Neuronal stem cell (in vitro differentiated cells): ENCODE measurements around the gene SUCLA2.

Source experiments
- DNase-seq: peaks from one replicate; pipeline ENCODE4 v3.0.0-alpha.2; 2013; ENCODE audit warnings: low spot score
- H2AFZ ChIP-seq: one replicate; pipeline ENCODE4 v1.6.1; 2013; ENCODE audit warnings: mild to moderate bottlenecking, low read length, inconsistent platforms
- H2AK5ac ChIP-seq: 2 replicates; pipeline ENCODE4 v1.6.1; 2013; ENCODE audit warnings: low read depth, mild to moderate bottlenecking, inconsistent platforms, low read length, moderate library complexity, mixed read lengths
- H2BK120ac ChIP-seq: 2 replicates; pipeline ENCODE4 v1.6.1; 2013; ENCODE audit warnings: low read depth, mild to moderate bottlenecking, inconsistent platforms, low read length, moderate library complexity, mixed read lengths
- H2BK12ac ChIP-seq: one replicate; pipeline ENCODE4 v1.6.1; 2013; ENCODE audit warnings: low read length, inconsistent platforms
- H2BK15ac ChIP-seq: 2 replicates; pipeline ENCODE4 v1.6.1; 2013; ENCODE audit warnings: mild to moderate bottlenecking, low read length, inconsistent platforms, mixed read lengths
- H2BK5ac ChIP-seq: one replicate; pipeline ENCODE4 v1.6.1; 2013; ENCODE audit warnings: inconsistent platforms, mild to moderate bottlenecking, low read length, moderate library complexity
- H3K14ac ChIP-seq: one replicate; pipeline ENCODE4 v1.6.1; 2013; ENCODE audit warnings: low read length, inconsistent platforms
- H3K18ac ChIP-seq: 2 replicates; pipeline ENCODE4 v1.6.1; 2013; ENCODE audit warnings: low read length, inconsistent platforms
- H3K23ac ChIP-seq: 2 replicates; pipeline ENCODE4 v1.6.1; 2013; ENCODE audit warnings: low read depth, mild to moderate bottlenecking, mixed read lengths, low read length, inconsistent platforms; ENCODE audit not compliant: poor library complexity
- H3K27ac ChIP-seq: replicated peaks from 3 replicates; pipeline ENCODE4 v1.5.1; 2013; ENCODE audit warnings: low read length, inconsistent platforms
- H3K27me3 ChIP-seq, 3 experiments: 2 replicates each; pipeline ENCODE4 v1.6.1; 2013; ENCODE audit warnings: low read length in 3 of 3, mild to moderate bottlenecking in 2 of 3, inconsistent platforms in 1 of 3, low read depth in 1 of 3, mixed read lengths in 1 of 3, moderate library complexity in 1 of 3; ENCODE audit not compliant: control insufficient read depth in 3 of 3, insufficient read depth in 3 of 3
- H3K36me3 ChIP-seq, 2 donors: replicated peaks in 1 of 2; 2 replicates each; pipeline ENCODE4 v1.6.1; 2013; ENCODE audit warnings: low read length in 2 of 2; ENCODE audit not compliant: control insufficient read depth in 2 of 2, insufficient read depth in 2 of 2
- H3K4ac ChIP-seq: 2 replicates; pipeline ENCODE4 v1.6.1; 2013; ENCODE audit warnings: inconsistent platforms, mild to moderate bottlenecking, low read length, moderate library complexity
- H3K4me1 ChIP-seq, 2 donors: 1 replicate in 1 of 2; 2 replicates in 1 of 2; pipeline ENCODE4 v1.6.1; 2013; ENCODE audit warnings: low read length in 2 of 2, low read depth in 1 of 2; ENCODE audit not compliant: control insufficient read depth in 2 of 2, insufficient read depth in 1 of 2
- H3K4me2 ChIP-seq: one replicate; pipeline ENCODE4 v1.6.1; 2013; ENCODE audit warnings: mild to moderate bottlenecking, low read length, inconsistent platforms; ENCODE audit not compliant: insufficient read depth, poor library complexity, severe bottlenecking
- H3K4me3 ChIP-seq, 2 donors: 2 replicates each; pipeline ENCODE4 v1.5.1; 2013; ENCODE audit warnings: low read length in 2 of 2, mild to moderate bottlenecking in 2 of 2, inconsistent platforms in 1 of 2, moderate library complexity in 1 of 2
- H3K79me1 ChIP-seq: one replicate; pipeline ENCODE4 v1.6.1; 2013; ENCODE audit warnings: low read depth, mild to moderate bottlenecking, inconsistent platforms, low read length, moderate library complexity
- H3K9ac ChIP-seq: one replicate; pipeline ENCODE4 v1.6.1; 2013; ENCODE audit warnings: mild to moderate bottlenecking, low read depth, low read length, inconsistent platforms; ENCODE audit not compliant: poor library complexity
- H3K9me3 ChIP-seq, 2 donors: replicated peaks in 1 of 2; 2 replicates each; pipeline versions ENCODE3 to v1.6.1; 2013; ENCODE audit warnings: low read length in 2 of 2, mild to moderate bottlenecking in 2 of 2, inconsistent platforms in 1 of 2, low read depth in 1 of 2, mixed read lengths in 1 of 2, moderate library complexity in 1 of 2; ENCODE audit not compliant: control insufficient read depth in 2 of 2, insufficient read depth in 1 of 2
- H4K8ac ChIP-seq: one replicate; pipeline ENCODE4 v1.6.1; 2013; ENCODE audit warnings: low read depth, mild to moderate bottlenecking, inconsistent platforms, low read length, moderate library complexity
- H4K91ac ChIP-seq: one replicate; pipeline ENCODE4 v1.6.1; 2013; ENCODE audit warnings: low read length, low read depth, mild to moderate bottlenecking, inconsistent platforms; ENCODE audit not compliant: poor library complexity
- WGBS, 2 donors: extraction: QIAGEN DNeasy Blood & Tissue Kit; methylation state at CpG; one replicate each; pipeline ENCODE4 v1.1.7; 2013; ENCODE audit warnings: missing lambda C conversion rate in 2 of 2, mixed read lengths in 1 of 2; ENCODE audit not compliant: insufficient read length in 2 of 2, insufficient replicate concordance in 1 of 2; ENCODE audit errors: extremely low coverage in 2 of 2; 5-methylcytosine and 5-hydroxymethylcytosine counted together

Gene SUCLA2

DNA sequence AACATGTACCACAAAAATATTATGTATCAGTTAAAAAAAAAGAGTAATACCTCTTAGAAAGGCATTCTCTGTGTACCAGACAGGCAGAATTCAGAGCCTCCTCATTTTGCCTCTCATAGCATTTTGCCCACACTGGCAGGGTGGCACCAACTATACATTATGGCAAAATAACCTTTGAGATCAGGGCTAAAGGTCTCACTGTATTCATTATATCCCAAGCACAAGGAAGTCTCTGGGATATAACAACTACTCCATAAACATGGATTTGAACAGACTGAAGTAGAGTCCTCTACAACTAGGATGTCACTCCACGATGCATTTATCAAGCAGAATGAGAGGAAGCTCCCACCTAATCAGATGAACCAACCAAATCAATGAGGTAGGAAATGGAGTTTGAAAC is 10.6 kb downstream of the SUCLA2 start:
- Histone ChIP-seq H4K91ac (no peak overlapping the region), H3K9me3 (peaks cover 0 to 9% of the 10 kb centered on the region in 2 donors), H3K79me1 (no peaks in the 10 kb centered on the region), H2BK5ac (no peak overlapping the region), H2AK5ac (no peak overlapping the region), H3K23ac (no peak overlapping the region), H3K4me3 (no peak overlapping the region), H3K27me3 (no peaks in the 10 kb centered on the region), H3K9ac (no peak overlapping the region), H3K4ac (no peak overlapping the region), H3K18ac (no peak overlapping the region), H2BK120ac (no peak overlapping the region), H3K14ac (no peak overlapping the region), H2AFZ (no peak overlapping the region), H2BK15ac (no peak overlapping the region), H3K27ac (no peak overlapping the region), H3K4me2 (no peak overlapping the region), H2BK12ac (no peak overlapping the region), H3K36me3 (peaks cover 5 to 91% of the 10 kb centered on the region in 2 donors), H3K4me1 (no peaks in the 10 kb centered on the region), H4K8ac (no peak overlapping the region)
- DNase-seq = no peak
- no CpG with 5 or more reads among the region's 1 CpG for WGBS, 2 donors

DNA sequence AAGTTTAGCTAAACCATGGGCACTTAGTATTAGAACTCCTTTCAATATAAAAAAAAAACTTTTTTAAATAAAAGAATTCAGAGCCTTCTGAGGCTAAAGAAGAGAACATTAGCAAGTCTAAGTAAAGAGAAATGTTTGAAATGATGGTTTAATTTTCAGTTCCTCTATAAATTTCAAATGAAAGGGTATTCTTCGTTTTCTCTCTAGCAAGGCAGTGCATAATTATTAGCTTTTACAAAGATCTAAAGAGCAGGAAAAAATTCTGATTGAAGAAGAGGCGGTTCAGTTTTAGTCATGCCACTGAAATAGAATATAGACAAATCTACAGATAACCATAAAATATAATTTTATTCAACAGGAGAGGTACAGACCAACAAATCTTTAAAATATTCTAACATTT is 18.0 kb downstream of the SUCLA2 start:
- H3K4me2 ChIP-seq = no peak overlapping the region

DNA sequence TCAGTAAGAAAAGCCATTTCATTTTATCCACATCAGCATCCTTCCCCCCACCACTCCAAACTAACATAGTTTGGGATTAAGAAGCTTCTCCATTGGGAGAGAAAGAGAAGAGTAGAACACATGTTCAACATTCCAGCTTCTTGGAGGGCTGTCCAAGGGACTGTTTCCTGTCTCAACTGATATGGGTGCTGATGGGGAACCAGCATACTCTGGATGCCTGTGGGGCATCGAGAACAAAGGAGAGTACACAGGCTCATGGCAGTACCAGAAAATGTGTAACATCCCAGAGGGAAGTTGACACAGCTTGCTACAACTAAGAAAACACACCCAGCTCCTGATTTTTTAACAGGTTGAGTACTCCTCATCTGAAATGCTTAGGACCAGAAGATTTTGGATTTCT is 24.7 kb downstream of the SUCLA2 start:
- WGBS, 2 donors = no CpG with 5 or more reads among the region's 1 CpG
- Histone ChIP-seq H3K79me1 (no peaks in the 10 kb centered on the region), H2AK5ac (no peak overlapping the region), H2BK12ac (no peak overlapping the region), H3K4me1 (no peaks in the 10 kb centered on the region), H3K14ac (no peak overlapping the region), H3K27me3 (no peaks in the 10 kb centered on the region), H3K9ac (no peak overlapping the region), H3K36me3 (peaks cover 3 to 52% of the 10 kb centered on the region in 2 donors), H3K4ac (no peak overlapping the region), H3K18ac (no peak overlapping the region), H2BK120ac (no peak overlapping the region), H2BK5ac (no peak overlapping the region), H4K8ac (no peak overlapping the region), H2BK15ac (no peak overlapping the region), H3K9me3 (peaks cover 0 to 29% of the 10 kb centered on the region in 2 donors), H3K4me2 (no peak overlapping the region), H3K27ac (no peak overlapping the region), H4K91ac (no peak overlapping the region), H3K23ac (no peak overlapping the region), H2AFZ (no peak overlapping the region), H3K4me3 (no peak overlapping the region)
- DNase-seq = no peak

More for the DNA sequence above, 18.0 kb downstream of the SUCLA2 start:
- H2BK12ac ChIP-seq = no peak overlapping the region
- H3K14ac ChIP-seq = no peak overlapping the region
- H3K9ac ChIP-seq = no peak overlapping the region
- H3K4me1 ChIP-seq = no peaks in the 10 kb centered on the region
- H3K79me1 ChIP-seq = no peaks in the 10 kb centered on the region
- no peaks in the 10 kb centered on the region for H3K27me3 ChIP-seq
- H2BK5ac ChIP-seq = no peak overlapping the region
- H2BK15ac ChIP-seq = no peak overlapping the region
- no peak overlapping the region for H3K4ac ChIP-seq
- H3K23ac ChIP-seq = no peak overlapping the region
- DNase-seq = no peak
- no peak overlapping the region for H3K4me3 ChIP-seq
- WGBS, 2 donors = no CpG with 5 or more reads among the region's 2 CpGs
- peaks cover 0 to 21% of the 10 kb centered on the region in 2 donors for H3K9me3 ChIP-seq
- no peak overlapping the region for H3K18ac ChIP-seq
- no peak overlapping the region for H2BK120ac ChIP-seq
- no peak overlapping the region for H2AFZ ChIP-seq
- H4K8ac ChIP-seq = no peak overlapping the region
- H3K27ac ChIP-seq = no peak overlapping the region
- H2AK5ac ChIP-seq = no peak overlapping the region
- no peak overlapping the region for H4K91ac ChIP-seq
- peaks cover 0 to 56% of the 10 kb centered on the region in 2 donors for H3K36me3 ChIP-seq

DNA sequence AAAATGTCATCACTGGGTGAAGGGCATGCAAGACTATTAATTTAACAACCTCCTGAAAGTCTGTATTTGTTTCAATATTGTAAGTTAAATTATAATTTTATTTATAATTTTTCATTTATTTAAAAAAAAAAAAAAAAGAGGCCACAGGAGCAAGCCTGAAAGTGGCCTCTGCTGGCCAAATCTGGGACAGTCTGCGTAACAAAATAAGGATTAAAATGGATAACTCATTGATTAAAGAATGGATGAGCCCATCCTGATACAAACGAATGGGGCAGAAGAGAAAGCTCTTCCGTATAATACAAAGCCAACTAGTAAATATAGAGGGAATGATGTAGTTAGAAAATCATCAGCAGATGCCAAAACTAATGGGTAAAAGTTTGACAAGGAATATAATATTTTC is 36.2 kb downstream of the SUCLA2 start:
- no peak overlapping the region for H3K4me3 ChIP-seq
- no peaks in the 10 kb centered on the region for H3K4me1 ChIP-seq
- H2AK5ac ChIP-seq = no peak overlapping the region
- no peak overlapping the region for H4K8ac ChIP-seq
- H3K9ac ChIP-seq = no peak overlapping the region
- H3K4me2 ChIP-seq = no peak overlapping the region
- no peak overlapping the region for H2BK5ac ChIP-seq
- H2BK15ac ChIP-seq = no peak overlapping the region
- H3K36me3 ChIP-seq = peaks cover 17 to 91% of the 10 kb centered on the region in 2 donors
- H2AFZ ChIP-seq = no peak overlapping the region
- no peak overlapping the region for H3K27ac ChIP-seq
- no peak overlapping the region for H4K91ac ChIP-seq
- no peak overlapping the region for H2BK120ac ChIP-seq
- peaks cover 1 to 54% of the 10 kb centered on the region in 2 donors for H3K9me3 ChIP-seq
- DNase-seq = no peak
- H3K27me3 ChIP-seq = peaks cover 0 to 2% (median 0%) of the 10 kb centered on the region in 3 experiments
- no peak overlapping the region for H3K14ac ChIP-seq
- H2BK12ac ChIP-seq = no peak overlapping the region
- H3K23ac ChIP-seq = no peak overlapping the region
- H3K18ac ChIP-seq = no peak overlapping the region
- H3K79me1 ChIP-seq = peaks cover 1% of the 10 kb centered on the region
- WGBS, 2 donors = no CpG with 5 or more reads among the region's 3 CpGs
- no peak overlapping the region for H3K4ac ChIP-seq
